Loucy (cell line): Measurements from ENCODE around the gene SRSF8.

Experiments
- H2AFZ ChIP-seq: fragments of 200-600 bp; sonication (generic); 2 replicates; pipeline ENCODE4 v1.6.0; 2016; ENCODE audit warnings: antibody characterized with exemption, mild to moderate bottlenecking, low read length, moderate library complexity
- H3F3A ChIP-seq: fragments of 200-600 bp; 2 replicates; pipeline ENCODE4 v1.6.0; 2016; ENCODE audit warnings: antibody characterized with exemption, low read depth, mild to moderate bottlenecking
- H3K27me3 ChIP-seq: fragments of 200-600 bp; sonication (generic); 2 replicates; pipeline ENCODE4 v1.6.1; 2014; ENCODE audit warnings: low read length, mild to moderate bottlenecking; ENCODE audit not compliant: insufficient read depth, poor library complexity, severe bottlenecking
- H3K36me3 ChIP-seq: fragments of 200-600 bp; sonication (generic); 2 replicates; pipeline ENCODE4 v1.6.1; 2016; ENCODE audit warnings: low read length; ENCODE audit not compliant: insufficient read depth
- H3K4me1 ChIP-seq: fragments of 200-600 bp; sonication (generic); 2 replicates; pipeline ENCODE4 v1.5.1; 2014; ENCODE audit warnings: low read length, mild to moderate bottlenecking; ENCODE audit not compliant: insufficient read depth, poor library complexity, severe bottlenecking
- H3K4me2 ChIP-seq: fragments of 200-600 bp; sonication (generic); 2 replicates; pipeline ENCODE4 v1.6.0; 2014; ENCODE audit warnings: antibody characterized with exemption, low read length, low read depth, mild to moderate bottlenecking; ENCODE audit not compliant: poor library complexity, severe bottlenecking
- H3K4me3 ChIP-seq: fragments of 200-600 bp; sonication (generic); 2 replicates; pipeline ENCODE4 v1.5.1; 2014; ENCODE audit warnings: low read length, mild to moderate bottlenecking, mixed read lengths; ENCODE audit not compliant: poor library complexity, severe bottlenecking
- H3K79me2 ChIP-seq: fragments of 200-600 bp; sonication (generic); 2 replicates; pipeline ENCODE4 v1.6.1; 2014; ENCODE audit warnings: low read length; ENCODE audit not compliant: insufficient read depth
- H3K9ac ChIP-seq: fragments of 200-600 bp; sonication (generic); 2 replicates; pipeline ENCODE4 v1.6.0; 2014; ENCODE audit warnings: mild to moderate bottlenecking, low read depth, low read length, moderate library complexity; ENCODE audit not compliant: poor library complexity, severe bottlenecking
- H3K9me2 ChIP-seq: fragments of 200-600 bp; sonication (generic); replicated peaks from 2 replicates; pipeline ENCODE4 v1.6.1; 2016; ENCODE audit warnings: low read depth, low read length, mixed read lengths
- H3K9me3 ChIP-seq: fragments of 200-600 bp; sonication (generic); 2 replicates; pipeline ENCODE4 v1.6.1; 2014; ENCODE audit warnings: mild to moderate bottlenecking, antibody characterized with exemption, low read length, low read depth; ENCODE audit not compliant: insufficient read depth
- H4K20me1 ChIP-seq: fragments of 200-600 bp; sonication (generic); 2 replicates; pipeline ENCODE4 v1.6.0; 2014; ENCODE audit warnings: antibody characterized with exemption, low read length, mild to moderate bottlenecking; ENCODE audit not compliant: insufficient read depth, poor library complexity, severe bottlenecking
- CTCF ChIP-seq: fragments of 200-600 bp; sonication (generic); conservative IDR thresholded peaks from 2 replicates; pipeline ENCODE4 v1.5.1; 2014; ENCODE audit warnings: mild to moderate bottlenecking, antibody characterized with exemption, low read length
- EZH2phosphoT487 ChIP-seq: fragments of 200-600 bp; IDR thresholded peaks from 2 replicates; pipeline ENCODE4 v1.6.1; 2018; ENCODE audit warnings: antibody characterized with exemption, mild to moderate bottlenecking, moderate library complexity, borderline replicate concordance

Gene SRSF8

GRCh38 chr11:95086151-95086550 is 19.4 kb downstream of the SRSF8 start:
- Histone ChIP-seq H3K27me3 (no peaks in the 10 kb centered on the region), H3K9me3 (no peaks in the 10 kb centered on the region), H3K36me3 (no peaks in the 10 kb centered on the region), H3K4me3 (no peak overlapping the region), H4K20me1 (no peaks in the 10 kb centered on the region), H3K79me2 (peaks cover 13% of the 10 kb centered on the region), H3F3A (no peaks in the 10 kb centered on the region), H3K9ac (no peak overlapping the region), H3K4me2 (no peak overlapping the region), H3K4me1 (peaks cover 43% of the 10 kb centered on the region), H2AFZ (no peak overlapping the region), H3K9me2 (no peaks in the 10 kb centered on the region)
- TF ChIP-seq CTCF (no peak), EZH2phosphoT487 (no peak)

DNA sequence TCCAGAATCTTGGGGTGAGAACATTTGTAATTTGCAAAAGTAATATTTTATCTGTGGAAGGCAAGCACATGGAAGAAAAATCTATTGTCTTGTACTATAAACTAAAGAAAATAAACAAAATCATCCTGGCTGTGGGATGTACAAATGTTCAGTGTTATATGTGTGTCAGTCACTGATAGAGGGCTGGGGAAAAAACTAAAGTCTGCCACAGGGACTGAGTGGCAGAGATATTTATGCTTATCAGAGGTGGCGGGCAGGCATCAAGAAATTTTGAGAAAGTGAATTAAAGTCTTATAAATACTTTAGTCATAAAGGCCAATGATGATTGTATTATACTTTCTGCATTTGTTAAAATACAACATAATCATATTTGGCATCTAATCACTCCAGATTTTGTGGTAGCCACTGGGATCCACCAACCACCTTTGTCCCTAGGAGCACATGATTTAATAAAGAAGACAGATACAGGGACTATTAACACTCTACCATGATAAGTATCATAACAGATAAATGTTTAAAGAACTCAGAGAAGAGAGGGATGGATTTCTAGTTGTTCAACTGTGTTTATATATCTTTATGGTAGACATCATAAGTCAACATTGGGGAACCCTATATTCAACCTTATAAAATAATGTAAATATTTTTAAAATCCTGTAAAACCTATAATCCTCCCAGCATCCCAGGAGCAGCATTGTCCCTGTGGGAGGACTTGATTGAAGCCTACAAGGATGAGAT is 20.3 kb downstream of the SRSF8 start:
- no peaks in the 10 kb centered on the region for H4K20me1 ChIP-seq
- peaks cover 43% of the 10 kb centered on the region for H3K4me1 ChIP-seq
- H3K4me3 ChIP-seq: no peak overlapping the region
- H3F3A ChIP-seq: no peaks in the 10 kb centered on the region
- H3K79me2 ChIP-seq: peaks cover 21% of the 10 kb centered on the region
- H2AFZ ChIP-seq: no peak overlapping the region
- H3K36me3 ChIP-seq: no peaks in the 10 kb centered on the region
- no peak overlapping the region for H3K9ac ChIP-seq
- no peaks in the 10 kb centered on the region for H3K9me3 ChIP-seq
- TF ChIP-seq EZH2phosphoT487: no peak
- no peak for TF ChIP-seq CTCF
- no peak overlapping the region for H3K4me2 ChIP-seq
- H3K9me2 ChIP-seq: no peaks in the 10 kb centered on the region
- no peaks in the 10 kb centered on the region for H3K27me3 ChIP-seq

GRCh38 chr11:95088946-95089619 is 22.4 kb downstream of the SRSF8 start:
- TF ChIP-seq CTCF (no peak), EZH2phosphoT487 (no peak)
- Histone ChIP-seq H3K9ac (peak overlapping the region; percentile 86), H3K27me3 (no peaks in the 10 kb centered on the region)

More at GRCh38 chr11:95088946-95089619, 22.4 kb downstream of the SRSF8 start:
- Histone ChIP-seq H4K20me1 (peaks cover 3% of the 10 kb centered on the region), H3K9me2 (no peaks in the 10 kb centered on the region), H3F3A (no peaks in the 10 kb centered on the region), H3K79me2 (peaks cover 38% of the 10 kb centered on the region), H2AFZ (peak overlapping the region; percentile 86), H3K9me3 (no peaks in the 10 kb centered on the region), H3K36me3 (no peaks in the 10 kb centered on the region), H3K4me2 (peak overlapping the region; percentile 67), H3K4me1 (peaks cover 51% of the 10 kb centered on the region), H3K4me3 (peak overlapping the region; percentile 92)
